Activated CD8-positive, alpha-beta memory T cell treated with anti-CD3 and anti-CD28 coated beads, Interleukin-2, amount 50 U/mL, for 48 hours (primary cell): ENCODE data around the gene PRODH.
"Not testable (repeated sequence)": the region's sequence is repeated elsewhere in the genome, so short reads cannot be mapped to it uniquely, and the experiment has no call there.

Experiments used
- DNase-seq: peaks from one replicate; pipeline ENCODE4 v3.0.0-alpha.2; 2020

Gene PRODH

GRCh38 chr22:18905540-18906409, 30.3 kb downstream of the PRODH start, which contains the start of gene DGCR6:
TSS of gene DGCR6 (plus strand) at chr22:18906320. CDS start at chr22:18906375, 55 bp downstream.
- DNase-seq, result no peak

GRCh38 chr22:18896037-18896657, 39.9 kb downstream of the PRODH start:
- DNase-seq, result peak; percentile 53

- DNase-seq, result not testable (repeated sequence)
Measured at GRCh38 chr22:18893775-18894174, 42.3 kb downstream of the PRODH start.

GRCh38 chr22:18890510-18891192, 45.4 kb downstream of the PRODH start:
- not testable (repeated sequence) for DNase-seq

- no peak for DNase-seq
Measured at GRCh38 chr22:18888115-18888514, 48.0 kb downstream of the PRODH start.

GRCh38 chr22:18884465-18884864, 51.6 kb downstream of the PRODH start:
- DNase-seq, result not testable (repeated sequence)

- DNase-seq, result peak; percentile 71
Measured at GRCh38 chr22:18881260-18881659, 54.8 kb downstream of the PRODH start.
